B cell (primary cell): ENCODE results near the gene GMEB2.

ENCODE experiments used
- CTCF ChIP-seq: fragments of 200-600 bp; IDR thresholded peaks from one replicate; pipeline ENCODE4 v1.8.0; 2022; ENCODE audit warnings: antibody characterized with exemption, mild to moderate bottlenecking
- EZH2 ChIP-seq: IDR thresholded peaks from 2 replicates; pipeline ENCODE4 v1.6.1; 2012; ENCODE audit warnings: borderline replicate concordance, low read depth, mild to moderate bottlenecking, moderate library complexity, low read length; ENCODE audit not compliant: insufficient read depth, poor library complexity, severe bottlenecking

GRCh38 chr20:63657937-63658748 is 31.2 kb upstream of the GMEB2 start, which contains the start of gene RTEL1:
- TF ChIP-seq CTCF: no peak
- TF ChIP-seq EZH2: no peak
